SK-N-SH treated with all-trans-retinoic acid at 6 μM for 48 hours (cell line): ENCODE data around the gene POLD1.

ENCODE experiments used
- PPARA ChIP-seq: fragments of 250-450 bp; sonication (Bioruptor Pico); IDR thresholded peaks from 2 replicates; pipeline ENCODE4 v1.5.0; 2020; ENCODE audit warnings: mild to moderate bottlenecking, borderline replicate concordance
- SNAI2 ChIP-seq: fragments of 250-450 bp; sonication (Bioruptor Pico); IDR thresholded peaks from 2 replicates; pipeline ENCODE4 v1.5.0; 2020; ENCODE audit warnings: mild to moderate bottlenecking, moderate library complexity
- TCF4 ChIP-seq: fragments of 250-450 bp; sonication (Bioruptor Pico); IDR thresholded peaks from 2 replicates; pipeline ENCODE4 v1.8.0; 2021; ENCODE audit warnings: mild to moderate bottlenecking, moderate library complexity, borderline replicate concordance
- ZNF70 ChIP-seq: fragments of 450-650 bp; formaldehyde crosslinking; IDR thresholded peaks from 2 replicates; pipeline ENCODE4 v1.5.0; 2020; ENCODE audit warnings: mild to moderate bottlenecking, moderate library complexity

GRCh38 chr19:50340331-50340730 lies 43.8 kb upstream of the POLD1 start:
- TF ChIP-seq TCF4 (CRISPR knock-in tag) (no peak), SNAI2 (no peak), PPARA (CRISPR knock-in tag) (no peak), ZNF70 (no peak)
